SK-N-SH treated with all-trans-retinoic acid at 6 μM for 48 hours (cell line): Measurements from ENCODE around the gene INHBA.

Experiments used
- ATAC-seq: fragments of 200-7000 bp; cut with Tn5 transposase; 3 replicates; pipeline ENCODE4 v1.9.1; 2020; ENCODE audit warnings: mild to moderate bottlenecking, moderate library complexity
- ARNTL ChIP-seq: fragments of 450-650 bp; formaldehyde crosslinking; IDR thresholded peaks from 2 replicates; pipeline ENCODE4 v1.5.0; 2020; ENCODE audit warnings: low read depth, mild to moderate bottlenecking, moderate library complexity, borderline replicate concordance
- BACH2 ChIP-seq: fragments of 250-450 bp; sonication (Bioruptor Pico); IDR thresholded peaks from 2 replicates; pipeline ENCODE4 v1.9.0; 2021; ENCODE audit warnings: mild to moderate bottlenecking, borderline replicate concordance
- CSDC2 ChIP-seq: fragments of 250-450 bp; sonication (Bioruptor Pico); IDR thresholded peaks from 2 replicates; pipeline ENCODE4 v1.5.0; 2020; ENCODE audit warnings: mild to moderate bottlenecking, moderate library complexity
- ESRRG ChIP-seq: fragments of 250-450 bp; sonication (Bioruptor Pico); IDR thresholded peaks from 2 replicates; pipeline ENCODE4 v1.6.1; 2021; ENCODE audit warnings: mild to moderate bottlenecking
- ISL1 ChIP-seq: fragments of 250-450 bp; sonication (Bioruptor Pico); IDR thresholded peaks from 2 replicates; pipeline ENCODE4 v2.1.2; 2022; ENCODE audit warnings: mild to moderate bottlenecking, moderate library complexity
- OSR1 ChIP-seq: fragments of 250-450 bp; sonication (Bioruptor Pico); IDR thresholded peaks from 2 replicates; pipeline ENCODE4 v1.8.0; 2022; ENCODE audit warnings: moderate library complexity, mild to moderate bottlenecking, inconsistent platforms
- PATZ1 ChIP-seq: fragments of 250-450 bp; sonication (Bioruptor Pico); IDR thresholded peaks from 2 replicates; pipeline ENCODE4 v1.8.0; 2020; ENCODE audit warnings: mild to moderate bottlenecking, moderate library complexity, borderline replicate concordance
- POU6F1 ChIP-seq: fragments of 250-450 bp; sonication (Bioruptor Pico); IDR thresholded peaks from 2 replicates; pipeline ENCODE4 v1.8.0; 2021; ENCODE audit warnings: low read depth, mild to moderate bottlenecking, moderate library complexity, borderline replicate concordance
- PPARA ChIP-seq: fragments of 250-450 bp; sonication (Bioruptor Pico); IDR thresholded peaks from 2 replicates; pipeline ENCODE4 v1.5.0; 2020; ENCODE audit warnings: mild to moderate bottlenecking, borderline replicate concordance
- RARB ChIP-seq: fragments of 250-450 bp; sonication (Bioruptor Pico); IDR thresholded peaks from 2 replicates; pipeline ENCODE4 v1.8.0; 2021; ENCODE audit warnings: mild to moderate bottlenecking, moderate library complexity
- SNAI2 ChIP-seq: fragments of 250-450 bp; sonication (Bioruptor Pico); IDR thresholded peaks from 2 replicates; pipeline ENCODE4 v1.5.0; 2020; ENCODE audit warnings: mild to moderate bottlenecking, moderate library complexity
- TCF4 ChIP-seq: fragments of 250-450 bp; sonication (Bioruptor Pico); IDR thresholded peaks from 2 replicates; pipeline ENCODE4 v1.8.0; 2021; ENCODE audit warnings: mild to moderate bottlenecking, moderate library complexity, borderline replicate concordance
- TOX ChIP-seq: fragments of 250-450 bp; sonication (Bioruptor Pico); IDR thresholded peaks from 2 replicates; pipeline ENCODE4 v1.8.0; 2021; ENCODE audit warnings: mild to moderate bottlenecking, moderate library complexity, borderline replicate concordance
- TSHZ2 ChIP-seq: fragments of 250-450 bp; sonication (Bioruptor Pico); IDR thresholded peaks from 2 replicates; pipeline ENCODE4 v1.5.0; 2020; ENCODE audit warnings: mild to moderate bottlenecking, moderate library complexity
- ZC3H10 ChIP-seq: fragments of 250-450 bp; sonication (Bioruptor Pico); IDR thresholded peaks from 2 replicates; pipeline ENCODE4 v1.5.1; 2021; ENCODE audit warnings: mild to moderate bottlenecking, moderate library complexity
- ZFP3 ChIP-seq: fragments of 250-450 bp; sonication (Bioruptor Pico); IDR thresholded peaks from 2 replicates; pipeline ENCODE4 v1.5.0; 2020; ENCODE audit warnings: mild to moderate bottlenecking, moderate library complexity
- ZFP30 ChIP-seq: fragments of 450-650 bp; formaldehyde crosslinking; IDR thresholded peaks from 2 replicates; pipeline ENCODE4 v1.5.0; 2022; ENCODE audit warnings: mild to moderate bottlenecking, moderate library complexity
- ZNF565 ChIP-seq: fragments of 450-650 bp; formaldehyde crosslinking; conservative IDR thresholded peaks from 2 replicates; pipeline ENCODE4 v1.5.0; 2020; ENCODE audit warnings: low read depth, mild to moderate bottlenecking, moderate library complexity
- ZNF70 ChIP-seq: fragments of 450-650 bp; formaldehyde crosslinking; IDR thresholded peaks from 2 replicates; pipeline ENCODE4 v1.5.0; 2020; ENCODE audit warnings: mild to moderate bottlenecking, moderate library complexity
- ZNF8 ChIP-seq: fragments of 450-650 bp; formaldehyde crosslinking; IDR thresholded peaks from 2 replicates; pipeline ENCODE4 v1.5.0; 2020; ENCODE audit warnings: mild to moderate bottlenecking, moderate library complexity
- TF ChIP-seq, protein P1 (sequence below): fragments of 250-450 bp; sonication (Bioruptor Pico); IDR thresholded peaks from 2 replicates; pipeline ENCODE4 v1.5.1; 2020; ENCODE audit warnings: low read depth, mild to moderate bottlenecking, moderate library complexity

The INHBA gene

DNA sequence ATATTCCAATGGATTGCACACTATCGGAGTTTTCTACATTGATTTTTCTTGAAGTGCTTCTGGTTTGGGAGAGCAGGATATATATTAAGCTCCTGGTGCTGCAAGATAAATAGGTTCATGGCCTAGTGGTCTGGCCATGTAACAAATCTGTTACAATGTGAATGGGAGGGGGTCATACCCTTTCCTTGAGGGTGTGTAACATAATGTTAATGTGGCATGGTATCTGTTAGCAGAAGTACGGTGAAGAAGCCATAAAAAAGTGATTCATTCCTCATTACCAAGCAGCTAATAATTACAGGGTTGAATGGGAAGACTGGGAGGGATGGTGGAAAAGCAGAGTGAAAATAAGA lies 61.2 kb downstream of the INHBA start:
- no peak for ATAC-seq
- no peak for TF ChIP-seq ZNF8 (CRISPR knock-in tag)
- TF ChIP-seq PPARA, result no peak
- no peak for TF ChIP-seq TOX (CRISPR knock-in tag)
- TF ChIP-seq ZNF565 (CRISPR knock-in tag), result no peak
- no peak for TF ChIP-seq RARB (CRISPR knock-in tag)
- no peak for TF ChIP-seq ARNTL (CRISPR knock-in tag)
- no peak for TF ChIP-seq CSDC2 (CRISPR knock-in tag)
- TF ChIP-seq PATZ1 (CRISPR knock-in tag), result no peak
- no peak for TF ChIP-seq ISL1 (CRISPR knock-in tag)
- TF ChIP-seq, protein P1, sequence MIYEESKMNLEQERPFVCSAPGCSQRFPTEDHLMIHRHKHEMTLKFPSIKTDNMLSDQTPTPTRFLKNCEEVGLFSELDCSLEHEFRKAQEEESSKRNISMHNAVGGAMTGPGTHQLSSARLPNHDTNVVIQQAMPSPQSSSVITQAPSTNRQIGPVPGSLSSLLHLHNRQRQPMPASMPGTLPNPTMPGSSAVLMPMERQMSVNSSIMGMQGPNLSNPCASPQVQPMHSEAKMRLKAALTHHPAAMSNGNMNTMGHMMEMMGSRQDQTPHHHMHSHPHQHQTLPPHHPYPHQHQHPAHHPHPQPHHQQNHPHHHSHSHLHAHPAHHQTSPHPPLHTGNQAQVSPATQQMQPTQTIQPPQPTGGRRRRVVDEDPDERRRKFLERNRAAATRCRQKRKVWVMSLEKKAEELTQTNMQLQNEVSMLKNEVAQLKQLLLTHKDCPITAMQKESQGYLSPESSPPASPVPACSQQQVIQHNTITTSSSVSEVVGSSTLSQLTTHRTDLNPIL (CRISPR knock-in tag), result no peak
- no peak for TF ChIP-seq ZNF70 (CRISPR knock-in tag)
- no peak for TF ChIP-seq ZC3H10
- TF ChIP-seq ESRRG, result no peak
- TF ChIP-seq ZFP30 (CRISPR knock-in tag), result no peak
- TF ChIP-seq TCF4 (CRISPR knock-in tag), result no peak
- no peak for TF ChIP-seq TSHZ2 (CRISPR knock-in tag)
- TF ChIP-seq ZFP3, result no peak
- no peak for TF ChIP-seq POU6F1 (CRISPR knock-in tag)

DNA sequence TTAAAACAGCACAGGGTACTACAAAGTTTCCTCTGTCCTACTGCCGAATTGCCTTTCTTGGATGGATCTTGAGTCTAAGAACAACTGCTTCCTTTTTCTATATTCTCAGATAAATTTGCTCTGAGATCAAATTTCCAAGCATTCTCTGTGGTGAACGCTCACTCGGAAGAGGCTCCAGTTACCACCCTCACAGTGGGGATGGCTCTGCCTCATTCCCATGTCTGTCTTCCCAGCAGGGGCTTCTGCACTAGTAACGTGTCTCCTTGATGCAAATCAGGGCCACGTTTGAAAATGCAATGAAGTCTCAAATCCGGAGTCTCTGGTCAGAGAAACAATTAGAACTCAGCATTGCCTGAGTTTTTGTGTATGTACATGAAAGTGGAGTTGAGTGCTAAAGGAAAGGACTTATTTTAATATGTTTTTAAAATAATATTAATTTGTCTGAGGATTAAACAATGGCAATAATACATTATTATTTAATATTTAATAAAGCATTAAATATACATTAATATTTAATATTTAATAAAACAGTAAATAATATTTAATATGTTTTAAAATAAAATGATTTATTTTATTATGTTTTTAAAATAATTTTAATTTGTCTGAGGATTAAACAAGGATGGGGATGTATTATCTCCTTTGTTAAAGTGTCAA lies 61.8 kb downstream of the INHBA start:
- TF ChIP-seq, protein P1 (CRISPR knock-in tag), result no peak
- TF ChIP-seq CSDC2 (CRISPR knock-in tag), result no peak
- TF ChIP-seq ARNTL (CRISPR knock-in tag), result no peak
- TF ChIP-seq, all 23 proteins: peak for 0
- no peak for ATAC-seq

- no peak for TF ChIP-seq PATZ1 (CRISPR knock-in tag)
- TF ChIP-seq ISL1 (CRISPR knock-in tag), result no peak
- no peak for TF ChIP-seq ZC3H10
- no peak for TF ChIP-seq TCF4 (CRISPR knock-in tag)
- no peak for TF ChIP-seq ZFP3
- TF ChIP-seq, protein P1 (CRISPR knock-in tag), result no peak
- TF ChIP-seq ZNF70 (CRISPR knock-in tag), result no peak
- no peak for TF ChIP-seq TSHZ2 (CRISPR knock-in tag)
- TF ChIP-seq PPARA, result no peak
- TF ChIP-seq OSR1 (CRISPR knock-in tag), result no peak
- TF ChIP-seq ZNF565 (CRISPR knock-in tag), result no peak
- TF ChIP-seq SNAI2 (CRISPR knock-in tag), result no peak
- no peak for TF ChIP-seq BACH2 (CRISPR knock-in tag)
- TF ChIP-seq CSDC2 (CRISPR knock-in tag), result no peak
- TF ChIP-seq ZNF8 (CRISPR knock-in tag), result no peak
- TF ChIP-seq, all 23 proteins: peak for 0
- ATAC-seq, result no peak
Measured at GRCh38 chr7:41640487-41640886, 62.4 kb downstream of the INHBA start.
